GM13977 (cell line): ENCODE results near the gene ARGLU1.

ENCODE experiments used
- DNase-seq: peaks from one replicate; pipeline ENCODE4 v3.0.0; 2012; ENCODE audit warnings: low spot score
- CTCF ChIP-seq: IDR thresholded peaks from 2 replicates; pipeline ENCODE4 v1.5.1; 2012; ENCODE audit warnings: mild to moderate bottlenecking, control low read depth; ENCODE audit not compliant: insufficient read depth; ENCODE audit errors: extremely low read depth, missing control alignments
- in situ Hi-C: fragments of 300-500 bp; cut with MboI; formaldehyde crosslinking; loops from one replicate; pipeline ENCODE4 v1.12.0; 2022; ENCODE audit warnings: low sequenced_read_pairs, low pct_unique_long_range_greater_than_20kb, mixed read lengths, inconsistent platforms; ENCODE audit not compliant: unreplicated experiment

ARGLU1 gene

GRCh38 chr13:106517109-106517847 lies 50.7 kb downstream of the ARGLU1 start:
- in situ Hi-C loops = no loop called here
- no peak for TF ChIP-seq CTCF

GRCh38 chr13:106515635-106516254 lies 52.2 kb downstream of the ARGLU1 start:
- in situ Hi-C loops = no loop called here
- no peak for TF ChIP-seq CTCF
- DNase-seq = no peak

More at GRCh38 chr13:106517109-106517847, 50.7 kb downstream of the ARGLU1 start:
- no peak for DNase-seq

GRCh38 chr13:106514928-106515634 lies 52.9 kb downstream of the ARGLU1 start:
- no peak for TF ChIP-seq CTCF
- no peak for DNase-seq
- in situ Hi-C loops = no loop called here

GRCh38 chr13:106513025-106513983 lies 54.6 kb downstream of the ARGLU1 start:
- TF ChIP-seq CTCF = no peak
- in situ Hi-C loops = no loop called here
- DNase-seq = no peak

- TF ChIP-seq CTCF = no peak
- in situ Hi-C loops = no loop called here
- no peak for DNase-seq
These were observed 60.2 kb downstream of the ARGLU1 start for GRCh38 chr13:106507560-106508274.
